GM23248 (cell line): ENCODE measurements around the gene HNRNPA0. TPM values are rescaled to one million over a fixed set of nuclear protein-coding genes. Genes with fewer than 3 reads are reported as not detected.
"Not testable (repeated sequence)": the region's sequence is repeated elsewhere in the genome, so short reads cannot be mapped to it uniquely, and the experiment has no call there.

Experiments used
- DNase-seq: peaks from one replicate; pipeline ENCODE4 v3.0.0-alpha.2; 2015
- H2AFZ ChIP-seq: fragments of 200-600 bp; sonication (generic); 2 replicates; pipeline ENCODE4 v1.6.1; 2016; ENCODE audit warnings: antibody characterized with exemption
- H3F3A ChIP-seq: fragments of 200-600 bp; sonication (generic); 2 replicates; pipeline ENCODE4 v1.6.1; 2016; ENCODE audit warnings: mild to moderate bottlenecking, antibody characterized with exemption, mixed run types; ENCODE audit not compliant: insufficient read depth
- H3K27ac ChIP-seq: fragments of 200-600 bp; sonication (generic); 2 replicates; pipeline ENCODE4 v1.5.1; 2016; ENCODE audit warnings: mild to moderate bottlenecking
- H3K27me3 ChIP-seq: fragments of 200-600 bp; sonication (generic); replicated peaks from 2 replicates; pipeline ENCODE4 v1.6.1; 2016; ENCODE audit warnings: mild to moderate bottlenecking; ENCODE audit not compliant: insufficient read depth
- H3K36me3 ChIP-seq: fragments of 200-600 bp; sonication (generic); 2 replicates; pipeline ENCODE4 v1.6.1; 2016; ENCODE audit warnings: low read depth, mild to moderate bottlenecking
- H3K4me1 ChIP-seq: fragments of 200-600 bp; sonication (generic); 2 replicates; pipeline ENCODE4 v1.6.1; 2016; ENCODE audit warnings: mild to moderate bottlenecking; ENCODE audit not compliant: insufficient read depth
- H3K4me2 ChIP-seq: fragments of 200-600 bp; sonication (generic); one replicate; pipeline ENCODE4 v1.6.1; 2016; ENCODE audit warnings: mild to moderate bottlenecking; ENCODE audit not compliant: unreplicated experiment
- H3K4me3 ChIP-seq: fragments of 200-600 bp; sonication (generic); 2 replicates; pipeline ENCODE4 v1.5.1; 2016; ENCODE audit warnings: mild to moderate bottlenecking
- H3K79me2 ChIP-seq: fragments of 200-600 bp; sonication (generic); 2 replicates; pipeline ENCODE4 v1.6.1; 2016; ENCODE audit warnings: mild to moderate bottlenecking; ENCODE audit not compliant: insufficient read depth
- H3K9ac ChIP-seq: fragments of 200-600 bp; sonication (generic); 2 replicates; pipeline ENCODE4 v1.6.1; 2016; ENCODE audit warnings: mild to moderate bottlenecking
- H3K9me2 ChIP-seq: fragments of 200-600 bp; sonication (generic); 2 replicates; pipeline ENCODE4 v1.6.1; 2016; ENCODE audit warnings: mixed run types, mild to moderate bottlenecking, moderate library complexity; ENCODE audit not compliant: insufficient read depth
- H3K9me3 ChIP-seq: fragments of 200-600 bp; sonication (generic); one replicate; pipeline ENCODE4 v1.6.1; 2017; ENCODE audit warnings: low read depth
- H4K20me1 ChIP-seq: fragments of 200-600 bp; sonication (generic); 2 replicates; pipeline ENCODE4 v1.6.0; 2016; ENCODE audit not compliant: insufficient read depth
- EZH2 ChIP-seq: fragments of 200-600 bp; sonication (generic); IDR thresholded peaks from 2 replicates; pipeline ENCODE4 v1.6.1; 2018; ENCODE audit warnings: antibody characterized with exemption, mild to moderate bottlenecking; ENCODE audit not compliant: insufficient read depth, poor library complexity, severe bottlenecking
- EZH2phosphoT487 ChIP-seq: fragments of 200-600 bp; sonication (generic); IDR thresholded peaks from 2 replicates; pipeline ENCODE4 v1.6.1; 2018; ENCODE audit warnings: antibody characterized with exemption, moderate library complexity, mild to moderate bottlenecking, low read depth; ENCODE audit not compliant: insufficient read depth
- WGBS, 2 experiments: methylation state at CpG; one replicate each; pipeline ENCODE4 v1.1.6; 2015 to 2017; ENCODE audit warnings: low lambda C conversion rate in 2 of 2, low coverage in 1 of 2; ENCODE audit errors: missing lambda C conversion rate in 2 of 2; 5-methylcytosine and 5-hydroxymethylcytosine counted together
- in situ Hi-C: fragments of 300-500 bp; cut with MboI; formaldehyde crosslinking; loops from 2 replicates; pipeline ENCODE4 v1.15.0; 2020
- polyA plus RNA-seq: library from polyadenylated mRNA; unstranded; fragments of >200 nt; fragmentation: Nextera tagmentation; extraction: Ambion mirVana; gene quantifications from 2 replicates; pipeline ENCODE4 v1.2.1, GENCODE V29; 2016
- total RNA-seq: library from RNA; depleted of rRNA; stranded (reverse); fragments of >200 nt; shearing (Covaris generic); gene quantifications from 2 replicates; pipeline ENCODE4 v1.2.3, GENCODE V29; 2014

HNRNPA0 gene
- total and polyA plus RNA-seq, 2 experiments from 2014 or later, result 5.2 to 12.2 TPM

DNA sequence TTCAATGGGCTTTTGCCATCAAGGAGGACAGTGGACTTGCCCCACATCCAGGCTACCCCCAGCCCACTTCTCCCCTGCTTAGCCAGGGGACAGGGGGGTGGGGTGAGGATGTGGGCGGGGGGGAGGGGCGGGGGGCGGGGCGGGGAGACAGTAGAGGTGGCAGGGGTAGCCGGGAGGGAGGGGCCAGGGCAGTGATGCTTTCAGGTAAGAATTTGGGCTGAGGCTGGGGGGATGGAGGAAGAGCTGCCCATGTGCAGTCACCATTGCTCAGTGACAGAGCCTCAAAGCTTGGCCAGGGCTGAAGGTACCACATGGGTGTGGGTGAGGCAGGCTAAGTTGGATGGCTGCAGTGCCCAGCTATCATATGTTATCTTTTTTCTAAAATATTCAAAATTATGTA, 40.7 kb upstream of the HNRNPA0 start:
- in situ Hi-C loops, result no loop called here
- Histone ChIP-seq H3K79me2 (no peaks in the 10 kb centered on the region), H3K4me3 (no peak overlapping the region), H3F3A (no peaks in the 10 kb centered on the region), H3K27me3 (no peaks in the 10 kb centered on the region), H3K27ac (no peak overlapping the region), H3K4me1 (no peaks in the 10 kb centered on the region), H3K36me3 (no peaks in the 10 kb centered on the region), H2AFZ (no peak overlapping the region), H3K9ac (no peak overlapping the region), H3K9me3 (no peaks in the 10 kb centered on the region), H3K9me2 (no peaks in the 10 kb centered on the region), H3K4me2 (no peak overlapping the region), H4K20me1 (no peaks in the 10 kb centered on the region)
- TF ChIP-seq EZH2phosphoT487 (no peak), EZH2 (no peak)
- whole genome bisulfite sequencing, 2 experiments, result 36% methylated on average over 5 of the region's 5 CpGs; no CpG with 5 or more reads in 1 of the 2 experiments
- no peak for DNase-seq

DNA sequence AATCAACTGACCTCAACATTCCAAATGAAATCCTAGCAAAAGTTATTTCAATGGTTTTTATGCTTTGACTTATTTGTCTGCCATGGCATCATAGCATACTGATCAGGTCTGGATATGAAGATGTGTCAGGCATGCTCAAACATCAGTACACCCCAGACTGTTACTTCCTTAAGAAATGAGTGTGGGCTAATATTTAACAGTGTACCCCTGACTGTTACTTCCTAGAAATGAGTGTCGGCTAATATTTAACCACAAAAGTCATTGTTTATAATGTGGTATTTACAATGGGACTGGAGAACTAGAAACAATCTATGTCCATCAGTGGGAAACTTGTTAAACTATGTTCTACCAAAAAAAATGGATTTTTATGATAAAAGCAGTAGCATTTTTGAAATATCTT, 38.1 kb upstream of the HNRNPA0 start:
- no peak overlapping the region for H3K4me3 ChIP-seq

DNA sequence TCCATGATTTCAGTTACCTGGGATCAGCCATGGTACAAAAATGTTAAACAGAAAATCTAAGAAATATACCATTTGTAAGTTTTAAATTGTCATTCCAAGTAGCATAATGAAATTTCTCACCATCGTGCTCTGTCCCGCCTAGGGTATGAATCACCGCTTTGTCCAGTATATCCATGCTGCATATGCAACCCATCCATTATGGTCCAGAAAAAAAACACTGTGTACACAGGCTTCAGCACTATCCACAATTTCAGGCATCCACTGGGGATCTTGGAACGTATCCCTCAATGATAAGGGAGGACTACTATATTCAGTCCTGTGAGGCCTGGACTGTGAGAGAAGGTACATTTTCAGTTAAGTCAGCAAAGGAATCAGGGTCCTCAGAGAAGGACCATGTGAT, 37.6 kb upstream of the HNRNPA0 start:
- Histone ChIP-seq H3K4me1 (no peaks in the 10 kb centered on the region), H3K27me3 (no peaks in the 10 kb centered on the region), H4K20me1 (no peaks in the 10 kb centered on the region), H3K27ac (no peak overlapping the region), H3K36me3 (no peaks in the 10 kb centered on the region), H3K9me2 (no peaks in the 10 kb centered on the region), H3K4me3 (no peak overlapping the region), H3K9me3 (no peaks in the 10 kb centered on the region), H3K79me2 (no peaks in the 10 kb centered on the region), H3F3A (no peaks in the 10 kb centered on the region), H3K9ac (no peak overlapping the region), H3K4me2 (no peak overlapping the region), H2AFZ (no peak overlapping the region)
- no peak for DNase-seq
- WGBS, 2 experiments, result 91 to 92% methylated on average over 4 of the region's 4 CpGs
- in situ Hi-C loops, result no loop called here
- no peak for TF ChIP-seq EZH2
- TF ChIP-seq EZH2phosphoT487, result no peak

More for the DNA sequence above, 38.1 kb upstream of the HNRNPA0 start:
- Histone ChIP-seq H3K36me3 (no peaks in the 10 kb centered on the region), H3K9me3 (no peaks in the 10 kb centered on the region), H3K9ac (no peak overlapping the region), H3F3A (no peaks in the 10 kb centered on the region), H3K79me2 (no peaks in the 10 kb centered on the region), H3K9me2 (no peaks in the 10 kb centered on the region), H3K4me2 (no peak overlapping the region), H3K27ac (no peak overlapping the region), H2AFZ (no peak overlapping the region), H4K20me1 (no peaks in the 10 kb centered on the region), H3K27me3 (no peaks in the 10 kb centered on the region), H3K4me1 (no peaks in the 10 kb centered on the region)
- TF ChIP-seq EZH2 (no peak), EZH2phosphoT487 (no peak)
- in situ Hi-C loops, result no loop called here
- DNase-seq, result no peak
- 85 to 100% methylated on average over 1 of the region's 1 CpG for WGBS, 2 experiments

DNA sequence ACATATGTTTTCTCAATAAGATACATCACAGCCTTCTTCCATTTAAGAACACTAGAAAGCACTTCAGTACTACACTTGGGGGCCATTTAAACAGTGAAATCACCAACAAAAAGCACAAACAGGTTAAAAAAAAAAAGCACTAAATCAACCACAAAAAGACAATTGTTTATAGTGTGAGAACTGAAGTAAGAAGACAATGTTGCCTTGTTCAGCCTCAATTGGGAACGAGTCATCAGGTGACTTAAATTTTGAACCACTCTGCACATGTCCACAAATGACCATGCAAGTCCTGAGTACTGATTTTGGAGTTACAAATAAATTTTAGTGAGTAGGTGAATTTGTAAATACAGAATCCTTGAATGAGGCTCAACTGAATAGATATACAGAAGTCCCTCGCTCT, 37.2 kb upstream of the HNRNPA0 start:
- Histone ChIP-seq H3F3A (no peaks in the 10 kb centered on the region), H3K4me1 (no peaks in the 10 kb centered on the region), H3K9me3 (no peaks in the 10 kb centered on the region), H3K4me3 (no peak overlapping the region), H3K9ac (no peak overlapping the region), H4K20me1 (no peaks in the 10 kb centered on the region), H3K27me3 (no peaks in the 10 kb centered on the region), H3K27ac (no peak overlapping the region), H3K79me2 (no peaks in the 10 kb centered on the region), H3K4me2 (no peak overlapping the region), H3K9me2 (no peaks in the 10 kb centered on the region), H2AFZ (no peak overlapping the region), H3K36me3 (no peaks in the 10 kb centered on the region)
- no peak for DNase-seq
- TF ChIP-seq EZH2phosphoT487 (no peak), EZH2 (no peak)
- in situ Hi-C loops, result no loop called here
- 61 to 72% methylated on average over 2 of the region's 2 CpGs for WGBS, 2 experiments

DNA sequence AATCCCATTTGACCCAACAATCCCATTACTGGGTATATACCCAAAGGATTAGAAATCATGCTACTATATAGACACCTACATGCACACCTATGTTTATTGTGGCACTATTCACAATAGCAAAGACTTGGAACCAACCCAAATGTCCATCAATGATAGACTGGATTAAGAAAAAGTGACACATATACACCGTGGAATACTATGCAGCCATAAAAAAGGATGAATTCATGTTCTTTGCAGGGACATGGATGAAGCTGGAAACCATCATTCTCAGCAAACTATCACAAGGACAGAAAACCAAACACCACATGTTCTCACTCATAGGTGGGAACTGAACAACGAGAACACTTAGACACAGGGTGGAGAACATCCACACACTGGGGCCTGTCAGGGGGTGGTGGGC, 34.4 kb upstream of the HNRNPA0 start:
- H3K27me3 ChIP-seq, H3K9ac ChIP-seq, H3K36me3 ChIP-seq, H4K20me1 ChIP-seq, H3K4me1 ChIP-seq, H3K4me2 ChIP-seq, H3K9me2 ChIP-seq, H3K79me2 ChIP-seq, H3K4me3 ChIP-seq, H2AFZ ChIP-seq, in situ Hi-C loops, H3K27ac ChIP-seq, DNase-seq, H3K9me3 ChIP-seq, H3F3A ChIP-seq: not testable (repeated sequence)
- 83 to 90% methylated on average over 2 of the region's 2 CpGs for WGBS, 2 experiments
